IMR-90 (cell line): ENCODE measurements around the gene RSPH10B2. TPM values are rescaled to one million over a fixed set of nuclear protein-coding genes. Genes with fewer than 3 reads are reported as not detected.
"Not testable (repeated sequence)": the region's sequence is repeated elsewhere in the genome, so short reads cannot be mapped to it uniquely, and the experiment has no call there.

Experiments used
- ATAC-seq: fragments of 200-7000 bp; cut with Tn5 transposase; 2 replicates; pipeline ENCODE4 v1.9.1; 2020; ENCODE audit warnings: low read depth, mild to moderate bottlenecking, moderate library complexity
- BruUV-seq: library from RNA; stranded (reverse); fragments of 400-500 nt; replicated peaks from 2 replicates; lab custom pipeline; 2021; lab: Mats Ljungman, UMichigan
- CTCF ChIA-PET: fragments of 300-600 bp; formaldehyde crosslinking; extraction: SDS; loops from one replicate; lab custom pipeline; 2021; ENCODE audit warnings: antibody characterized with exemption; lab: Yijun Ruan, JAX
- POLR2A ChIA-PET: fragments of 300-600 bp; sonication (Branson Sonifier 250); formaldehyde crosslinking; loops from one replicate; lab custom pipeline; 2022; ENCODE audit warnings: antibody characterized with exemption; ENCODE audit not compliant: unreplicated experiment; lab: Charles Lee
- DNase-seq: peaks from one replicate; pipeline ENCODE4 v3.0.0; 2013
- H2AFZ ChIP-seq: replicated peaks from 2 replicates; pipeline ENCODE3; 2013; ENCODE audit warnings: low read length, mild to moderate bottlenecking; ENCODE audit not compliant: poor library complexity
- H2AK5ac ChIP-seq: 2 replicates; pipeline ENCODE4 v1.6.1; 2013; ENCODE audit warnings: low read depth, low read length, inconsistent platforms
- H2AK9ac ChIP-seq: replicated peaks from 2 replicates; pipeline ENCODE3; 2013; ENCODE audit warnings: mild to moderate bottlenecking, low read depth, low read length, moderate library complexity; ENCODE audit not compliant: poor library complexity
- H2BK120ac ChIP-seq: 2 replicates; pipeline ENCODE4 v1.6.1; 2013; ENCODE audit warnings: low read depth, low read length, inconsistent platforms
- H2BK15ac ChIP-seq: 3 replicates; pipeline ENCODE4 v1.6.1; 2013; ENCODE audit warnings: low read depth, low read length, inconsistent platforms
- H2BK20ac ChIP-seq: 2 replicates; pipeline ENCODE4 v1.6.1; 2013; ENCODE audit warnings: low read depth, mild to moderate bottlenecking, inconsistent platforms, low read length, moderate library complexity
- H2BK5ac ChIP-seq: 2 replicates; pipeline ENCODE4 v1.6.1; 2013; ENCODE audit warnings: mild to moderate bottlenecking, low read depth, low read length, inconsistent platforms; ENCODE audit not compliant: poor library complexity, severe bottlenecking
- H3K14ac ChIP-seq: replicated peaks from 2 replicates; pipeline ENCODE4 v1.6.1; 2013; ENCODE audit warnings: low read depth, low read length, inconsistent platforms
- H3K18ac ChIP-seq: 2 replicates; pipeline ENCODE4 v1.6.1; 2013; ENCODE audit warnings: low read depth, low read length, control low read depth
- H3K23ac ChIP-seq: 2 replicates; pipeline ENCODE4 v1.6.1; 2013; ENCODE audit warnings: low read depth, low read length, inconsistent platforms
- H3K27ac ChIP-seq: 2 replicates; pipeline ENCODE4 v1.5.1; 2013; ENCODE audit warnings: mild to moderate bottlenecking, control low read depth, low read length; ENCODE audit not compliant: insufficient read depth
- H3K27me3 ChIP-seq: 2 replicates; pipeline ENCODE4 v1.6.1; 2013; ENCODE audit warnings: low read length; ENCODE audit not compliant: control insufficient read depth, insufficient read depth
- H3K36me3 ChIP-seq: 2 replicates; pipeline ENCODE4 v1.6.1; 2013; ENCODE audit warnings: low read length, mixed read lengths; ENCODE audit not compliant: control insufficient read depth, insufficient read depth
- H3K4ac ChIP-seq: 2 replicates; pipeline ENCODE4 v1.6.1; 2013; ENCODE audit warnings: low read depth, low read length, inconsistent platforms
- H3K4me1 ChIP-seq: 2 replicates; pipeline ENCODE4 v1.6.1; 2013; ENCODE audit warnings: low read length, mixed read lengths; ENCODE audit not compliant: control insufficient read depth, insufficient read depth
- H3K4me2 ChIP-seq: 2 replicates; pipeline ENCODE4 v1.6.1; 2013; ENCODE audit warnings: low read depth, mild to moderate bottlenecking, control low read depth, low read length, moderate library complexity
- H3K4me3 ChIP-seq: 2 replicates; pipeline ENCODE4 v1.5.1; 2013; ENCODE audit warnings: low read depth, mild to moderate bottlenecking, control low read depth, low read length, moderate library complexity; ENCODE audit not compliant: insufficient read depth
- H3K56ac ChIP-seq: 2 replicates; pipeline ENCODE4 v1.6.1; 2013; ENCODE audit warnings: low read length, inconsistent platforms; ENCODE audit not compliant: insufficient read depth; ENCODE audit errors: extremely low read depth
- H3K79me1 ChIP-seq, 2 experiments: 2 replicates each; pipeline ENCODE4 v1.6.1; 2013; ENCODE audit warnings: low read length in 2 of 2, inconsistent platforms in 1 of 2, low read depth in 1 of 2
- H3K9ac ChIP-seq: 2 replicates; pipeline ENCODE4 v1.6.1; 2013; ENCODE audit warnings: low read depth, low read length, control low read depth
- H3K9me1 ChIP-seq: 2 replicates; pipeline ENCODE4 v1.6.1; 2013; ENCODE audit warnings: low read length, inconsistent platforms; ENCODE audit not compliant: insufficient read depth
- H3K9me3 ChIP-seq: 2 replicates; pipeline ENCODE4 v1.6.1; 2013; ENCODE audit warnings: low read length; ENCODE audit not compliant: control insufficient read depth, insufficient read depth
- H4K20me1 ChIP-seq: 2 replicates; pipeline ENCODE4 v1.6.1; 2013; ENCODE audit warnings: low read length, inconsistent platforms; ENCODE audit not compliant: insufficient read depth
- H4K5ac ChIP-seq: 2 replicates; pipeline ENCODE4 v1.6.1; 2013; ENCODE audit warnings: mild to moderate bottlenecking, low read depth, low read length, control low read depth
- H4K8ac ChIP-seq, 2 experiments: 2 replicates each; pipeline ENCODE4 v1.6.1; 2013; ENCODE audit warnings: low read depth in 2 of 2, low read length in 2 of 2, control low read depth in 1 of 2, inconsistent platforms in 1 of 2
- H4K91ac ChIP-seq: 2 replicates; pipeline ENCODE4 v1.6.1; 2013; ENCODE audit warnings: low read depth, low read length, inconsistent platforms; ENCODE audit not compliant: insufficient read depth
- WGBS, 2 experiments: methylation state at CpG; one replicate each; pipeline versions ENCODE4 v1.1.5 to v1.1.7; 2013; ENCODE audit warnings: missing lambda C conversion rate in 2 of 2; ENCODE audit not compliant: insufficient read length in 1 of 2; ENCODE audit errors: extremely low coverage in 2 of 2; 5-methylcytosine and 5-hydroxymethylcytosine counted together
- dilution Hi-C: fragments of 300-500 bp; cut with HindIII; formaldehyde crosslinking; loops from one replicate; pipeline ENCODE4 v1.14.3; 2018; ENCODE audit warnings: low sequenced_read_pairs; ENCODE audit not compliant: unreplicated experiment
- in situ Hi-C: fragments of 300-500 bp; cut with MboI; formaldehyde crosslinking; loops from 3 replicates; pipeline ENCODE4 v1.14.3; 2019; ENCODE audit warnings: low sequenced_read_pairs, inconsistent platforms, mixed read lengths
- intact Hi-C: fragments of 100-400 bp; cut with micrococcal nuclease; formaldehyde crosslinking; loops from 2 replicates; pipeline ENCODE4 v1.10.0; 2022
- polyA plus RNA-seq, 3 experiments: library from polyadenylated mRNA; depleted of rRNA; stranded (reverse); fragments of >200 nt; gene quantifications; 2 replicates each; pipeline ENCODE4 v1.2.3, GENCODE V29; 2012; ENCODE audit warnings: low replicate concordance in 1 of 3
- total RNA-seq: library from RNA; depleted of rRNA; stranded (reverse); fragments of >200 nt; gene quantifications from 2 replicates; pipeline ENCODE4 v1.2.3, GENCODE V29; 2012

Gene RSPH10B2
- total and polyA plus RNA-seq, 2 of the 4 experiments (the other 2 are of a cell fraction), result not detected

DNA sequence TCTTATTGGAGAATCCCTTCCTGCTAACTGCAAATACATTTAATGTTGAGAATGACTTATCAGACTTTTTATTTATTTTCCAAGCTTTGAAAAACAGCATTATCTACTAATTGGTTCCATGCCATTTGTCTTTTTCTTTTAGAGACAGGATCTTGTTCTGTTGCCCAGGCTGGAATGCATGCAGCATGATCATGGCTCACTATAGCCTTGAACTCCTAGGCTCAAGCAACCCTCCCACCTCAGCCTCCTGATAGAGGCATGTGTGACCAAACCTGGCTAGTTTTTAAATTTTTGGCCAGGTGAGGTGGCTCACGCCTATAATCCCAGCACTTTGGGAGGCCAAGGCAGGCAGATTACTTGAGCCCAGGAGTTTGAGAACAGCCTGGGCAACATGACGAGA lies 59.1 kb downstream of the RSPH10B2 start:
- H2BK20ac ChIP-seq, intact Hi-C loops, H3K14ac ChIP-seq, BruUV-seq, H4K20me1 ChIP-seq, dilution Hi-C loops, H4K91ac ChIP-seq, H3K18ac ChIP-seq, ATAC-seq, H2AK9ac ChIP-seq, H3K4me3 ChIP-seq, CTCF ChIA-PET, H3K4me1 ChIP-seq, H2BK120ac ChIP-seq, H3K56ac ChIP-seq, H3K23ac ChIP-seq, H3K27ac ChIP-seq, POLR2A ChIA-PET, H3K9me1 ChIP-seq, H2BK5ac ChIP-seq, H4K5ac ChIP-seq, H4K8ac ChIP-seq, H3K4me2 ChIP-seq, H2BK15ac ChIP-seq, H3K4ac ChIP-seq, H3K79me1 ChIP-seq, H2AFZ ChIP-seq, H3K9me3 ChIP-seq, DNase-seq, H2AK5ac ChIP-seq, H3K27me3 ChIP-seq, H3K9ac ChIP-seq: not testable (repeated sequence)
- 80% methylated on average over 1 of the region's 2 CpGs; no CpG with 5 or more reads in 1 of the 2 experiments for WGBS, 2 experiments
- peaks cover 25% of the 10 kb centered on the region for H3K36me3 ChIP-seq
- in situ Hi-C loops, result loop anchor here (25.0 kb wide), 1 partner anchor 951 kb away; no protein-coding TSS in a partner anchor

DNA sequence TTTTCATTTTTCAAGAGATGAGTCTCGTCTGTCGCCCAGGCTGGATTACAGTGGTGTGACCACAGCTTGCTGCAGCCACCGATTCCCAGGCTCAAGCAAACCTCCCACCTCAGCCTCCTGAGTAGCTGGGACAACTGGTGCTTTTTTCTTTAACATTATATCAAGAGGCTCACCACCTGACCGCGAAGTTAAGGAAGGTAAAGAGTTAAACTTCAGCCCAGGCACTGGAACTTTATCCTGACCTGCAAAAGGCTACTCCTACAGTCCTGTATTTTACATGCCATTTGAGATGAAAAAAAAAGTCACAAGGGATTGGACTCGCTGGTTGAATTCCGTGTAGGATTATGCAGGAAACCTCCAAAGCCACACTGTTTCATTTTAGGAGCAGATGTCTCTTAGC lies 61.6 kb downstream of the RSPH10B2 start:
- H2AK9ac ChIP-seq, H4K91ac ChIP-seq, H4K5ac ChIP-seq, H3K14ac ChIP-seq, DNase-seq, H2AFZ ChIP-seq, POLR2A ChIA-PET, H3K18ac ChIP-seq, H3K27me3 ChIP-seq, ATAC-seq, H2AK5ac ChIP-seq, H3K4ac ChIP-seq, H2BK120ac ChIP-seq, H2BK20ac ChIP-seq, H3K4me3 ChIP-seq, dilution Hi-C loops, H4K8ac ChIP-seq, H3K9me1 ChIP-seq, H3K79me1 ChIP-seq, H3K23ac ChIP-seq, BruUV-seq, H2BK15ac ChIP-seq, H3K27ac ChIP-seq, H3K4me2 ChIP-seq, H3K9ac ChIP-seq, H3K9me3 ChIP-seq, H3K56ac ChIP-seq, H2BK5ac ChIP-seq, intact Hi-C loops, H3K4me1 ChIP-seq, H4K20me1 ChIP-seq, CTCF ChIA-PET: not testable (repeated sequence)
- in situ Hi-C loops, result loop anchor here (25.0 kb wide), 1 partner anchor 953 kb away; no protein-coding TSS in a partner anchor
- WGBS, 2 experiments, result no CpG with 5 or more reads among the region's 7 CpGs
- peaks cover 30% of the 10 kb centered on the region for H3K36me3 ChIP-seq
